Measurements from ENCODE around the gene CFAP97D2.

GRCh38 chr13:114268344-114269280 lies 89.6 kb downstream of the CFAP97D2 start:
- TF ChIP-seq CTCF (IDR thresholded peaks at IDR 0.05; ENCODE audit: low read depth, low read length, poor library complexity, severe bottlenecking) (no peak), EZH2phosphoT487 (IDR thresholded peaks at IDR 0.05; ENCODE audit: borderline replicate concordance, low read length) (no peak)

Measured in DOHH2 (cell line).